HEK293T (cell line): ENCODE results near the gene DDC.

ENCODE experiments used
- BHLHE40 ChIP-seq: fragments of 450-650 bp; IDR thresholded peaks from 2 replicates; pipeline ENCODE4 v1.6.1; 2016; ENCODE audit warnings: mild to moderate bottlenecking, moderate library complexity, borderline replicate concordance
- ELF4 ChIP-seq: fragments of 450-650 bp; IDR thresholded peaks from 2 replicates; pipeline ENCODE4 v1.6.1; 2017; ENCODE audit warnings: antibody characterized with exemption
- HDGF ChIP-seq: fragments of 450-650 bp; IDR thresholded peaks from 2 replicates; pipeline ENCODE4 v1.6.1; 2017; ENCODE audit warnings: antibody characterized with exemption, borderline replicate concordance
- SP1 ChIP-seq: fragments of 450-650 bp; IDR thresholded peaks from 2 replicates; pipeline ENCODE4 v1.6.1; 2017
- TARDBP ChIP-seq: fragments of 450-650 bp; IDR thresholded peaks from 2 replicates; pipeline ENCODE4 v1.6.1; 2016

- TF ChIP-seq ELF4 (no peak), SP1 (no peak), BHLHE40 (no peak), TARDBP (no peak), HDGF (no peak)
Observed at GRCh38 chr7:50507898-50508470, 57.2 kb downstream of the DDC start.
